Putamen (tissue), 1 donor: ENCODE data around the gene PRDX3.
A peak's percentile ranks its signal among the peaks of the same experiment; 100 is the strongest.
"Not testable (repeated sequence)": the region's sequence is repeated elsewhere in the genome, so short reads cannot be mapped to it uniquely, and the experiment has no call there.

Experiments used
- DNase-seq: peaks from one replicate; pipeline ENCODE4 v3.0.0-alpha.2; 2016; ENCODE audit warnings: low spot score

PRDX3 gene

GRCh38 chr10:119206603-119207365 lies 28.2 kb upstream of the PRDX3 start:
- peak; percentile 73 for DNase-seq

- DNase-seq: no peak
These were observed 27.4 kb upstream of the PRDX3 start for GRCh38 chr10:119205894-119206602.

- DNase-seq: no peak
These were observed 24.4 kb upstream of the PRDX3 start for GRCh38 chr10:119203006-119203405.

- DNase-seq: no peak
These were observed 22.6 kb upstream of the PRDX3 start for GRCh38 chr10:119201233-119201632.

GRCh38 chr10:119199231-119199992 lies 20.8 kb upstream of the PRDX3 start:
- peak; percentile 83 for DNase-seq

GRCh38 chr10:119198438-119198837 lies 19.8 kb upstream of the PRDX3 start:
- DNase-seq: no peak

GRCh38 chr10:119197921-119198320 lies 19.3 kb upstream of the PRDX3 start:
- DNase-seq: no peak

- no peak for DNase-seq
These were observed 13.3 kb upstream of the PRDX3 start for GRCh38 chr10:119191881-119192280.

GRCh38 chr10:119190954-119191785 lies 12.6 kb upstream of the PRDX3 start:
- DNase-seq: no peak

- DNase-seq: no peak
These were observed 11.7 kb upstream of the PRDX3 start for GRCh38 chr10:119190353-119190752.

GRCh38 chr10:119189811-119190282 lies 11.2 kb upstream of the PRDX3 start:
- DNase-seq: peak; percentile 47

GRCh38 chr10:119183664-119184412 lies 5.2 kb upstream of the PRDX3 start:
- DNase-seq: no peak

GRCh38 chr10:119180850-119181400 lies 2.3 kb upstream of the PRDX3 start:
- not testable (repeated sequence) for DNase-seq

GRCh38 chr10:119177708-119178371 lies 772 bp downstream of the PRDX3 start:
- no peak for DNase-seq

GRCh38 chr10:119176166-119176565 lies 2.4 kb downstream of the PRDX3 start:
- no peak for DNase-seq

GRCh38 chr10:119174109-119174508 lies 4.5 kb downstream of the PRDX3 start:
- no peak for DNase-seq

GRCh38 chr10:119167041-119167440 lies 11.6 kb downstream of the PRDX3 start:
- DNase-seq: no peak

- DNase-seq: no peak
These were observed 12.0 kb downstream of the PRDX3 start for GRCh38 chr10:119166564-119166963.

GRCh38 chr10:119166118-119166500 lies 12.5 kb downstream of the PRDX3 start:
- no peak for DNase-seq
